ENCODE data around the gene PGR.

PGR gene

DNA sequence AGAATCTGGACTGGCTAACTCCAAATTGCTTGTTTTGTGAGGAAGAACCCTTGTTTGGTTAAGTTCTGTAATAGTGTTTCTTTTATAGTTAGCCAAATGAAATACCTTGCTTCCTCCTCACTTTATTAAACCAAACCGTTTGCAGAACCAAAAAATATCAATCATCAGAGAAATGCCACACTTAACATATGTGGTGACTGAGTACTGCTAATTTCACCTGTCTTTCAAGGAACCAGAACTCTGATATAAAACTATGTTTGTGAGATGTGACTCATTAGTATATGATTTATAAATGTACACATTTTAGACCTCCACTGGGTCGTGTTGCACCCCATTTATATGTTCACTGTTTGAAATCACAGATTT, 119.9 kb downstream of the PGR start:
- no peak for DNase-seq (ENCODE audit: low read depth in 2 of 2)

GRCh38 chr11:101008961-101009689, 120.5 kb downstream of the PGR start:
- no peak for DNase-seq (ENCODE audit: low read depth in 2 of 2)

DNA sequence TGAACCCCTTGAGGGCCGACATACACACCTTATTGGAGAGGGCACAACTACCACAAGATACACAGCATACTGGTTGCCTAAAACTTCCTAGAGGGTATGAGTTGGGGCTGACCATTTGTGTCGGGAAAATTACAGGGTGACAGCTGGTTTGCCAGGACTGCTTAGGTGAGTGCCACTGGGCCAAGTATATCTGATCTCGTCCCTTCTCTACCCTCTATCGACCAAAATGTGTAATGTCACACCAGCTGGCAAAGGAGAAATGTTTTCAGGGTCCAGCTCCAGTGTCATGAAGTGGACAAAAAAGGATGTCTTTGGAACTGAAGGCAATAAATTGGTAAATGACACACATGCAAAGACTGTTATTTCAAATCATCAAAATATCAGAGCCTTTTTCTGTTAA, 126.1 kb downstream of the PGR start:
- no peak for DNase-seq (ENCODE audit: low read depth in 2 of 2)

- no peak for DNase-seq (ENCODE audit: low read depth in 2 of 2)
These were observed 129.9 kb downstream of the PGR start for GRCh38 chr11:100999756-101000155.

- no peak for DNase-seq (ENCODE audit: low read depth in 2 of 2)
These were observed 134.6 kb downstream of the PGR start for GRCh38 chr11:100994966-100995365.

- DNase-seq (ENCODE audit: low read depth in 2 of 2): no peak
These were observed 138.1 kb downstream of the PGR start for GRCh38 chr11:100991541-100991940.

DNA sequence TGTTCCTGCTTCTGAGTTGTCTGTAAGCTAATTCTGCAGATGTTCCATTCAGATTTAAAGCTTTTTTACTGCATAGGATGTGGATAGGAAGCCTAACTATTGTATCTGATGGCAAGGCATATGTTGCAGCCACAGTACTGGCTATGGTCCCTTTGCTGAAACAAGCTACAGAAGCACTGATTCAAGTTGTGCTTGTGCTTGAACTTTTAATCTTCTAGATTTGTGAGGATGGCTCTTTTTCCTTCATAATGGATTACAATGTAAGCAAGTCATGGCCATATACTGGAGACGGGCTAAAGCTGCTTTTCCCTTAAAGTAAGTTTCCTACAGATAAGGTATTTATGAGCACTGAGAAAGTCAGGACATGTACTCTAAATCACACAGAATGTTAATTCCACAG, 138.7 kb downstream of the PGR start:
- DNase-seq (ENCODE audit: low read depth in 2 of 2): no peak

- no peak for DNase-seq (ENCODE audit: low read depth in 2 of 2)
These were observed 144.9 kb downstream of the PGR start for GRCh38 chr11:100984668-100985067.

DNA sequence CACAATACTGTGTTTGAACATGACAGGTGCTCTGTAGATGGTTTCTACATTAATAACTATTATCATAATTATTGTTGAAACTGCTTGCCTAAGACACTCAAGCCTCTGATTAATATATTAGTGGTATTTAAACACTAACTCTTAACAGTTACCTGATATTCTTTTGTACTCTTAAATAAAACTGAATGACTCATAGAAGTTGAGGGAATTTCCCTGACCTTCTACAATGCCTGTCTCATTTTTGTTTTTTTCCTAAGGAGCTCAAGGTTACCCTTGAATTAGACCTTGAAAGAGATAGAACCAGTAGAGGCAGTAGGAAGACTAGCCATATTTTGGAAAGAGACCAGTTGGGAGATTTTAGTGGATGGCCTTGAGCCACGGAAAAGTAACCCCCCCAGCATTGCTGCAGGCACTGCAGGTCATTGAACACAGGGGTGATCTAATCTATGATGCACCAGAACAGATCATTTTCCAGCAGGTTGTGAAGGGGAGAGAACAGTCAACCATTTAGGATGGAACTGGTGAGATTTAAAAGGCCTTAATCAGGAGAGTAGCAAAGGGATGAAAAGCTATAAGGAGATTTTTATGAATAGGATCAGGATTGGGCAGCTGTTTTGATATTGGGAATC, 148.3 kb downstream of the PGR start:
- DNase-seq (ENCODE audit: low read depth in 2 of 2): no peak

GRCh38 chr11:100980156-100980555, 149.5 kb downstream of the PGR start:
- DNase-seq (ENCODE audit: low read depth in 2 of 2): no peak
